ENCODE data around the gene CILP.
"Not testable (repeated sequence)": the region's sequence is repeated elsewhere in the genome, so short reads cannot be mapped to it uniquely, and the experiment has no call there.

The CILP gene, protein sequence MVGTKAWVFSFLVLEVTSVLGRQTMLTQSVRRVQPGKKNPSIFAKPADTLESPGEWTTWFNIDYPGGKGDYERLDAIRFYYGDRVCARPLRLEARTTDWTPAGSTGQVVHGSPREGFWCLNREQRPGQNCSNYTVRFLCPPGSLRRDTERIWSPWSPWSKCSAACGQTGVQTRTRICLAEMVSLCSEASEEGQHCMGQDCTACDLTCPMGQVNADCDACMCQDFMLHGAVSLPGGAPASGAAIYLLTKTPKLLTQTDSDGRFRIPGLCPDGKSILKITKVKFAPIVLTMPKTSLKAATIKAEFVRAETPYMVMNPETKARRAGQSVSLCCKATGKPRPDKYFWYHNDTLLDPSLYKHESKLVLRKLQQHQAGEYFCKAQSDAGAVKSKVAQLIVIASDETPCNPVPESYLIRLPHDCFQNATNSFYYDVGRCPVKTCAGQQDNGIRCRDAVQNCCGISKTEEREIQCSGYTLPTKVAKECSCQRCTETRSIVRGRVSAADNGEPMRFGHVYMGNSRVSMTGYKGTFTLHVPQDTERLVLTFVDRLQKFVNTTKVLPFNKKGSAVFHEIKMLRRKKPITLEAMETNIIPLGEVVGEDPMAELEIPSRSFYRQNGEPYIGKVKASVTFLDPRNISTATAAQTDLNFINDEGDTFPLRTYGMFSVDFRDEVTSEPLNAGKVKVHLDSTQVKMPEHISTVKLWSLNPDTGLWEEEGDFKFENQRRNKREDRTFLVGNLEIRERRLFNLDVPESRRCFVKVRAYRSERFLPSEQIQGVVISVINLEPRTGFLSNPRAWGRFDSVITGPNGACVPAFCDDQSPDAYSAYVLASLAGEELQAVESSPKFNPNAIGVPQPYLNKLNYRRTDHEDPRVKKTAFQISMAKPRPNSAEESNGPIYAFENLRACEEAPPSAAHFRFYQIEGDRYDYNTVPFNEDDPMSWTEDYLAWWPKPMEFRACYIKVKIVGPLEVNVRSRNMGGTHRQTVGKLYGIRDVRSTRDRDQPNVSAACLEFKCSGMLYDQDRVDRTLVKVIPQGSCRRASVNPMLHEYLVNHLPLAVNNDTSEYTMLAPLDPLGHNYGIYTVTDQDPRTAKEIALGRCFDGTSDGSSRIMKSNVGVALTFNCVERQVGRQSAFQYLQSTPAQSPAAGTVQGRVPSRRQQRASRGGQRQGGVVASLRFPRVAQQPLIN

DNA sequence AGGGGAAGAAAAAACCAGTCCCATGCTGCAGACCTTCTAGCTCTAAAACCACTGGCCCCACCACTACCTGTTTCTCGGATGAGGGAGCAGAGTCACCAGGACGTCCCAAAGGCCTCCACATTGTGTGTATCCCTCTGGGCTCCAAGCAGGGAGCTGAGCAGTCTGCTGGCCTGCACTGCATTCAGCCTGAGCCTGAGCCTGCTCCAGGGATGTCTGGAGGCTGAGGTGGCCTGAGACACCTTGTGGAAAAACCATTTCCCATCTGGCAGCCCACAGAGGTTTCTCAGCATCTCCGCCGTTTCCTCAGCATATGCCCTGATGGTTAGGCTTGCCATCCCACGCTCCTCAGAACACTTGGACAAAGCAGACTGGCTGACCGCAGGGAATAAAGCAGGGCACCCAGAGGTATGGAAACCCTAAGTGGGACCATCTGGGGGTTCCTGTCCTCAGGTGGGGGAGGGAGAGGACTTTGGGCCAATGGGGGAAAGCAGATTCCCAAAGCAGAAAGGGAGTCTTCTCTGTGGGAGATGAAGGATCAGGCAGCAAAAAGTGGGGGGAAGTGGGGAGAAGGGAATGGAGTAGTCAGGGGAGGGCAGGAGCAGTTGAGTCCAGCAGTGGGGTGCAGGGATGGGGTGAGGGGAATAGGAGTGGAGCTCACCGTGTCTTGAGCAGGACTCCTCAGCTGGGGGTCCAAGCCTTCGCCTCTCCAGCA lies at the start of gene CILP:
Gene CILP (minus strand): TSS at position 704 of the 712 bp plus-strand sequence. CDS start 1,718 bp downstream, outside the sequence.
- DNase-seq (ENCODE audit: low read depth) = no peak

DNA sequence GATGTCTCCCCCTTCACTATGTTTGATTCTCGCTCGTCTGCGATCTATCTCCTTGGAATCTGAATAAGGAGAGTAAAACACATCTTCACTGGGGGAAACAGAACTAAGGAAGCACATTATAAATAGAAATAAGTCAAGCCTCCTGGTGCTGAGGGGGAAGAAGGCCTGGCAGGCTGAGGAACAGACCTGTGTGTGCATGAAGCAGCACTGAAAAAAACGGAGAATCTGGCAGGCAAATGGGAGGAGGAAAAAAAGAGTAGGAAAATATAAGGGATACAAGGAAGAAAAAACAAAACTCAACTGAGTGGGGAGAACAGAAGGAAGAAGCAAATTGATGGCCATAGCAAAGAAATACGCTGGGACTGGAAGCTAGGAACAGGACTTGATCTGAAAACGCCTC lies 49.7 kb upstream of the CILP start:
- no peak for DNase-seq (ENCODE audit: low read depth)

- DNase-seq (ENCODE audit: low read depth) = no peak
Observed at GRCh38 chr15:65259367-65259797, 48.1 kb upstream of the CILP start.

DNA sequence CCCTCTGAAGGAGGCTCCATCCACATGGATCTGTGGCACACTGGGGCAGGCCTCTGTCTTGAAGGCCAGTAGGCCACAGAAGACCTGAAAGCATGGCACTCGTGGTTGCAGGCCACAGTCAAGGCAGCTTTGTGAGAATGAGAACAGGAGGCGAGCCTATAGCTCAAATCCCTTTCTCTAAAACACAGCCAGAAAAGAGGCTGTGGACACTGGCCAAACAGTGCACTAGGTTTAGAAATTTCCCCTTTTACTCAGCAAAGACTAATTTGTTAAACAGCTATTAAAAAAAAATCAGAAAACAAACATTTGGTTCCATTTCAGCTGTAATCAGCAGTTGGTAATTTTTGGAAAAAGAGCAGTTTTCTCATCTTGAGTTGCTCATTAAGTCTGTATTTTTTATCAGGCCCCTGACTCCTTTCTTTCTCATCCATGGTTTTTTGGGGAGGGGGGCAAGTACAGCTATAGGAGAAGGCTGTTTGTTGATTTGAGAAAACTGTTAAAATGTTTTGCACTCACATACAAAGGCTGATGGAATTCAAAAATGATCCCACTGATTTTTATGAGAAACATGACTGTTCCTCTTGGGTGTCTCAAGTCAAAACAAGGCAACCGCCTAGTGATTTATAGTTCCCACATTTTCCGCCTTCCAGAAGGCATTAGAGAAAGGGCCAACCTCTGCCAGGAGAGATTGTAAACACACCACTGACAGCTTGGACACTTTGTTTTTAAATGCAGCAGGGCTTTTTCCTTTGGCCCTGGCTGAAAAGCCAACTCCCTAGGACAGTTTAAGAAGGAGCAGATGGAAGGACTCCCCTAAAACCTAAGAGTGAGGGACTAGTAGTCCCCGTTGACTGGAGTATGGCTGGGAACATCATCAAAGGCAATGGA lies 47.3 kb upstream of the CILP start:
- no peak for DNase-seq (ENCODE audit: low read depth)

DNA sequence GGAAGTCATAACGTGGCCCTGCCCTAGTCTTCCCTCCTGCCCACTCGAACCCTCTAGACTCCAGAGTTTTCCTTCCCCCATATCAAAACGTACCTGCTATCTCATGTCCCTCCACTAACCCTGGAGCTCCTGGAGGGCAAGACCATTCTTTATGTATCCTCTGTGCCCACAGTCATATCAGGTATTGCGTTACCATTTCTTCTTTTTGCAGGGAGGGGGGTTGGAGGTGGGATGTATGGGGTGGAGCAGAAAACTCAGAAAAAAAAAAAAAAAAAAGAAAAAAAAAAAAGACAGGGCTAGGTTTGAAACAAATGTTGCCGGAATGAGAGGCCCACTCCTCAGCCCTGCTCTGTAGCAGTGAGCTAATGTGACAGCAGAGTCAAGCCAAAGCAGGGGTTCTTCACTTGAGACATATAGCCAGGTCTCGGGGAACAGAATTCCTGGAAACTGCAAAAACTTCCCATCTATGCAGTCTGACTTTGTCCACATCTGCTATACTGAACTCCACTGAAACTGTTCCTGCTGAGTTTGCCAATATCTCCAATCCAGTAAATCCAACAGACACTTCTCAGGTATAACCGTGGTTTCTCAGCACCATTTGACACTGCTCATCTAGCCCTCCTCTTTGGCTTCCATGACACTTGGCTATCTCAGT lies 44.3 kb upstream of the CILP start:
- no peak for DNase-seq (ENCODE audit: low read depth)

GRCh38 chr15:65254758-65255157 lies 43.5 kb upstream of the CILP start:
- DNase-seq (ENCODE audit: low read depth) = no peak

- no peak for DNase-seq (ENCODE audit: low read depth)
Observed at GRCh38 chr15:65254356-65254755, 43.1 kb upstream of the CILP start.

DNA sequence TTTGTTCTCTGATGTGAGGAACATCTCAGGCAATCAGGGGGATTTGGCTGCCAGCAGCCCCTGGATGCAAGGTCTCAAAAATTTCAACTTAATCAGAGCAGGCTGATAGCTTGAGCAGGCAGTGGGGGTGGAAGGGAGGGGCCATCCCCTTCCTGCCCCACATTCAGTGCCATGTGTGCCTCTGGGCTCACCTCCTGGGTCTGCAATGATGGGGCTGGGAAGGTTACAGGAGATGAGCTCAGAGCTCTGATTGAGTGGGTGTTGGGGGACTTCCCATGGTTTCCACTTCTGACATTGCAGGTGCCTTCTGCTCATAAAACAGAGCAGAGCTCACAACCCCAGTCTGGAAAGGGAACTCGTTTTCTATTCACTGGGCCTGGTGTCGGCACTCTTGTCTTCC lies 38.4 kb upstream of the CILP start:
- DNase-seq (ENCODE audit: low read depth) = peak; percentile 18

- no peak for DNase-seq (ENCODE audit: low read depth)
Observed at GRCh38 chr15:65248511-65249255, 37.4 kb upstream of the CILP start.

DNA sequence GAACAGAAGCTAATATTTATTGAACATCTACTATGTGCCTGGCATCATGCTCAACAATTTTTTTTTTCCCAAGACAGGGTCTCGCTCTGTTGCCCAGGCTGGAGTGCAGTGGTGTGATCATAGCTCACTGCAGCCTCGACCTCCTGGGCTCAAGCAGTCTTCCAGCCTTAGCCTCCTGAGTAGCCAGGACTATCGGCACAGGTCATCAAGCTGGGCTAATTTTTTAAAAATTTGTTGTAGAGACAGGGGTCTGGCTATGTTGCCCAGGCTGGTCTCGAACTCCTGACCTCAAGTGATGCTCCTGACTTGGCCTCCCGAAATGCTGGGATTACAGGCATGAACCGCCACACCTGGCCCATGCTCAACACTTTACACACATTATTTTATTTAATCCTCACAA lies 35.7 kb upstream of the CILP start:
- DNase-seq (ENCODE audit: low read depth) = no peak

GRCh38 chr15:65246026-65246714 lies 34.9 kb upstream of the CILP start:
- no peak for DNase-seq (ENCODE audit: low read depth)

DNA sequence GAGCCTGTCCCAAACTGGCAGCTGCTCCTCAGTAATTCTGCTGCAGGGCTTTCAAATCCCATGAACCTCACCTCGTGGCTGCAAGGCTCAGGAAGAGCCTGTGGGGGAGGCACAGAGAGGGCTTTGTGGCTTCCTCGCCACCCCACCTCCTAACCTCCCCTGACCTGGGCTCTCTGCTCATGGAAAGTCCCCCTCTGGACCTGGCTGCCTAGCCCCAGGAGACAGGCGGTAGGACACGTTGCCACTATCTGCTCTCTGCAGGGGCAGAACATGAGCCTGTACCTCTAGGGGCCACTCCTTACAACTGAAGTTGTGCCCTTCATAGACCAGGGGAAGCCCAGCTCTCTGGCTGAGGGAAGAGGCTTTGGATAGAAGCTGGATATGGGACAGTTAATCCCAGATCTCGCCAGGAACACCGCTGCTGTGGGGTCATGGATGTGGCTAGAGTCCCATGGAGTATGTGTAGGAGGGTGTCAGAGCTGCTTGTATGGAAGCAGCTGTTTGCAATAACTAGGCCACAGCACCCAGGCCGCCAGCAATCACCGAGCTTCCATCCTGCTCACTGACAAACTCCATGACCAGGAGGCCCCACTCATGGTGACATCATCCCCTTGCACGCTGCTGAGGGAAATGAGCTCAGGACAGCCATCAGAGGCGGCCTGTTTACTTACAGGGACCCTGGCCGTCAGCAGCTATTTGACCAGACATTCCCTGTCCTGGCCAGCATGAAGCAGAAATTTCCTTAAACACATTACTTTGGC lies 34.0 kb upstream of the CILP start:
- DNase-seq (ENCODE audit: low read depth) = no peak

- DNase-seq (ENCODE audit: low read depth) = no peak
Observed at GRCh38 chr15:65244638-65245037, 33.4 kb upstream of the CILP start.

GRCh38 chr15:65236443-65236842 lies 25.2 kb upstream of the CILP start:
- not testable (repeated sequence) for DNase-seq (ENCODE audit: low read depth)

DNA sequence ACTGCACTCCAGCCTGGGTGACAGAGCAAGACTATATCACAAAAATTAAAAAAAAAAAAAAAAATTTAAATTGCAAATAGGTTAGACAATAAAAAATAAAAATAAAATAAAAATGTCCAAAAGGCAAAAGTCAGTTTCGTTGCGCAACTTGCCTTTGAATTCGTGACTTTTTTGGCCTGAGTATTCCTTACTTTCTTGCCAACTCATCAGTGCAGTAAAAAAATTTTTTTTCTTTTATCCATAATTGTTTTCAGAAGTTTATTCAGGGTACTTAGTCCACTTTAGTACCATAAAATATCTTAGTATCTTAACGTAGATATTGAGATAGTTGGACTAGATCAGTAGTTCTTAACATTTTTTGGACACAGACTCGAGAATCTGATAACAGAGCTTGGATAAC lies 22.4 kb upstream of the CILP start:
- DNase-seq (ENCODE audit: low read depth) = no peak

- DNase-seq (ENCODE audit: low read depth) = no peak
Observed at GRCh38 chr15:65232520-65232919, 21.2 kb upstream of the CILP start.

- no peak for DNase-seq (ENCODE audit: low read depth)
Observed at GRCh38 chr15:65231306-65231705, 20.0 kb upstream of the CILP start.

GRCh38 chr15:65226901-65227300 lies 15.6 kb upstream of the CILP start:
- not testable (repeated sequence) for DNase-seq (ENCODE audit: low read depth)
